GM20000 (cell line): Measurements from ENCODE around the gene FAM3A.
"Not testable (repeated sequence)": the region's sequence is repeated elsewhere in the genome, so short reads cannot be mapped to it uniquely, and the experiment has no call there.

ENCODE experiments used
- DNase-seq: peaks from one replicate; pipeline ENCODE4 v3.0.0; 2012; ENCODE audit warnings: low spot score
- CTCF ChIP-seq: IDR thresholded peaks from 2 replicates; pipeline ENCODE4 v1.5.1; 2012; ENCODE audit warnings: mild to moderate bottlenecking, control low read depth; ENCODE audit errors: extremely low read depth, missing control alignments

The FAM3A gene

GRCh38 chrX:154505734-154506133, 10.3 kb downstream of the FAM3A start:
- no peak for TF ChIP-seq CTCF
- no peak for DNase-seq

- TF ChIP-seq CTCF, result no peak
- no peak for DNase-seq
These were observed 13.0 kb downstream of the FAM3A start for GRCh38 chrX:154502989-154503388.

GRCh38 chrX:154502098-154502497, 13.9 kb downstream of the FAM3A start:
- no peak for DNase-seq
- no peak for TF ChIP-seq CTCF

GRCh38 chrX:154501423-154501822, 14.6 kb downstream of the FAM3A start:
- not testable (repeated sequence) for DNase-seq

- not testable (repeated sequence) for DNase-seq
These were observed 19.4 kb downstream of the FAM3A start for GRCh38 chrX:154496591-154497137.

- no peak for TF ChIP-seq CTCF
- no peak for DNase-seq
These were observed 20.5 kb downstream of the FAM3A start for GRCh38 chrX:154495472-154495922.

- no peak for DNase-seq
- no peak for TF ChIP-seq CTCF
These were observed 21.3 kb downstream of the FAM3A start for GRCh38 chrX:154494715-154495114.

- TF ChIP-seq CTCF, result no peak
- peak; percentile 93 for DNase-seq
These were observed 25.5 kb downstream of the FAM3A start, which contains the start of gene SLC10A3 for GRCh38 chrX:154490414-154491083. TSS of gene SLC10A3 (minus strand) at chrX:154490629. CDS start at chrX:154488940, 1,689 bp downstream.
